Endothelial cell of umbilical vein (primary cell): Measurements from ENCODE around the gene TSPAN31. TPM values are rescaled to one million over a fixed set of nuclear protein-coding genes. Genes with fewer than 3 reads are reported as not detected.

Experiments used
- BruUV-seq: library from RNA; stranded (reverse); fragments of 400-500 nt; replicated peaks from 2 replicates; lab custom pipeline; 2021; lab: Mats Ljungman, UMichigan
- CTCF ChIA-PET: fragments of 300-600, 350-600 bp; sonication (Branson Sonifier 250); formaldehyde crosslinking; loops from one replicate; lab custom pipeline; 2021; ENCODE audit warnings: antibody characterized with exemption, inconsistent platforms; lab: Charles Lee
- POLR2A ChIA-PET: fragments of 300-600, 350-600 bp; sonication (Branson Sonifier 250); formaldehyde crosslinking; loops from one replicate; lab custom pipeline; 2021; ENCODE audit warnings: antibody characterized with exemption, inconsistent platforms; lab: Charles Lee
- DNase-seq: peaks from one replicate; pipeline ENCODE4 v3.0.0-alpha.2; 2011; ENCODE audit warnings: low read depth, low spot score
- FAIRE-seq: peaks from 2 replicates; lab custom pipeline; 2011; peaks lifted over from hg19 to GRCh38; lab: Jason Lieb, UNC
- H2AFZ ChIP-seq: 2 replicates; pipeline ENCODE4 v1.6.0; 2012; ENCODE audit warnings: low read depth, low read length, control low read depth, inconsistent platforms
- H3K27ac ChIP-seq: 2 replicates; pipeline ENCODE4 v1.5.1; 2011; ENCODE audit warnings: low read depth, mild to moderate bottlenecking, control low read depth, low read length, moderate library complexity; ENCODE audit not compliant: insufficient read depth
- H3K27me3 ChIP-seq, 2 experiments: 2 replicates each; pipeline versions ENCODE4 v1.6.0 to v1.6.1; 2011; ENCODE audit warnings: low read length in 2 of 2, mixed read lengths in 1 of 2; ENCODE audit not compliant: control insufficient read depth in 2 of 2, insufficient read depth in 2 of 2
- H3K36me3 ChIP-seq, 2 experiments: 2 replicates in 1 of 2; 3 replicates in 1 of 2; pipeline ENCODE4 v1.5.1; 2011; ENCODE audit warnings: low read length in 2 of 2, mild to moderate bottlenecking in 1 of 2, moderate library complexity in 1 of 2; ENCODE audit not compliant: control insufficient read depth in 2 of 2, insufficient read depth in 2 of 2; ENCODE audit errors: extremely low read depth in 1 of 2
- H3K4me1 ChIP-seq: 3 replicates; pipeline ENCODE4 v1.5.1; 2011; ENCODE audit warnings: mild to moderate bottlenecking, low read length; ENCODE audit not compliant: control insufficient read depth, insufficient read depth; ENCODE audit errors: extremely low read depth
- H3K4me2 ChIP-seq: 2 replicates; pipeline ENCODE4 v1.6.1; 2011; ENCODE audit warnings: low read length, control low read depth, mixed read lengths; ENCODE audit not compliant: insufficient read depth
- H3K4me3 ChIP-seq, 3 experiments: fragments of 200-600 bp in 1 of 3; sonication (generic), shearing (Covaris generic) in 1 of 3; replicated peaks in 1 of 3; 2 replicates each; pipeline ENCODE4 v1.5.1; 2011 to 2016; ENCODE audit warnings: control low read depth in 3 of 3, low read length in 3 of 3, mild to moderate bottlenecking in 2 of 3, inconsistent platforms in 1 of 3, low read depth in 1 of 3, moderate library complexity in 1 of 3; ENCODE audit not compliant: insufficient read depth in 1 of 3
- H3K79me2 ChIP-seq: 2 replicates; pipeline ENCODE4 v1.6.0; 2012; ENCODE audit warnings: low read length, inconsistent platforms; ENCODE audit not compliant: control insufficient read depth, insufficient read depth
- H3K9ac ChIP-seq: replicated peaks from 2 replicates; pipeline ENCODE3; 2011; ENCODE audit warnings: low read length, control low read depth; ENCODE audit not compliant: insufficient read depth; ENCODE audit errors: extremely low read depth
- H3K9me1 ChIP-seq: replicated peaks from 3 replicates; pipeline ENCODE4 v1.6.0; 2011; ENCODE audit warnings: mild to moderate bottlenecking, low read length; ENCODE audit not compliant: control insufficient read depth, insufficient read depth; ENCODE audit errors: extremely low read depth
- H3K9me3 ChIP-seq: replicated peaks from 2 replicates; pipeline ENCODE4 v1.5.1; 2012; ENCODE audit warnings: low read length, inconsistent platforms; ENCODE audit not compliant: control insufficient read depth, insufficient read depth
- H4K20me1 ChIP-seq: replicated peaks from 2 replicates; pipeline ENCODE3; 2011; ENCODE audit warnings: mild to moderate bottlenecking, low read length; ENCODE audit not compliant: control insufficient read depth, insufficient read depth; ENCODE audit errors: extremely low read depth
- EZH2 ChIP-seq: IDR thresholded peaks from 2 replicates; pipeline ENCODE4 v1.6.1; 2012; ENCODE audit warnings: borderline replicate concordance, low read depth, mild to moderate bottlenecking, moderate library complexity, low read length, inconsistent platforms; ENCODE audit not compliant: severe bottlenecking
- GATA2 ChIP-seq: IDR thresholded peaks from 2 replicates; pipeline ENCODE4 v1.7.0; 2011; ENCODE audit warnings: low read depth, mild to moderate bottlenecking, moderate library complexity, mixed read lengths, low read length; ENCODE audit not compliant: insufficient read length, insufficient read depth
- JUN ChIP-seq: IDR thresholded peaks from 2 replicates; pipeline ENCODE4 v1.6.1; 2011; ENCODE audit warnings: borderline replicate concordance, low read depth; ENCODE audit not compliant: insufficient read length, insufficient read depth
- MAX ChIP-seq: IDR thresholded peaks from 2 replicates; pipeline ENCODE4 v1.6.1; 2011; ENCODE audit not compliant: insufficient read depth, insufficient read length
- MYC ChIP-seq: IDR thresholded peaks from one replicate; pipeline ENCODE4 v1.6.1; 2011; ENCODE audit warnings: mild to moderate bottlenecking, low read depth, low read length
- POLR2A ChIP-seq: IDR thresholded peaks from 2 replicates; pipeline ENCODE4 v1.6.1; 2012; ENCODE audit warnings: low read depth, mild to moderate bottlenecking, control low read depth, low read length
- POLR2AphosphoS5 ChIP-seq: IDR thresholded peaks from 2 replicates; pipeline ENCODE4 v1.6.1; 2012; ENCODE audit warnings: low read depth, mild to moderate bottlenecking, control low read depth, low read length, moderate library complexity; ENCODE audit not compliant: insufficient read depth
- dilution Hi-C: fragments of 300-500 bp; cut with MboI; formaldehyde crosslinking; loops from one replicate; pipeline ENCODE4 v1.15.0; 2019; ENCODE audit warnings: low sequenced_read_pairs; ENCODE audit not compliant: extremely low pct_ligation_motif_present
- intact Hi-C: fragments of 100-400 bp; cut with micrococcal nuclease; formaldehyde crosslinking; loops from one replicate; pipeline ENCODE4 v1.10.0; 2022
- polyA plus RNA-seq, 4 experiments: library from polyadenylated mRNA; depleted of rRNA in 3 of 4; stranded (reverse) in 3 of 4; unstranded in 1 of 4; fragments of >200 nt; gene quantifications; 2 replicates each; pipeline versions ENCODE4 v1.2.1 to v1.2.3, GENCODE V29; 2011 to 2012; ENCODE audit warnings: missing spikeins in 1 of 4
- total RNA-seq: library from RNA; stranded (reverse); gene quantifications from 2 replicates; pipeline ENCODE4 v1.2.3, GENCODE V29; 2021
- TF ChIP-seq, protein P1 (sequence below), 2 donors: IDR thresholded peaks; 1 replicate in 1 of 2; 2 replicates in 1 of 2; pipeline ENCODE4 v1.5.1; 2011; ENCODE audit warnings: low read length in 2 of 2, mild to moderate bottlenecking in 2 of 2, moderate library complexity in 2 of 2, control low read depth in 1 of 2, inconsistent platforms in 1 of 2, low read depth in 1 of 2; ENCODE audit not compliant: insufficient read depth in 1 of 2; ENCODE audit errors: extremely low read depth in 1 of 2

The TSPAN31 gene
- total and polyA plus RNA-seq, 2 donors (not counting 3 experiments of a cell fraction or from before 2014, with no cell fraction given): 15.0 to 43.9 TPM

DNA sequence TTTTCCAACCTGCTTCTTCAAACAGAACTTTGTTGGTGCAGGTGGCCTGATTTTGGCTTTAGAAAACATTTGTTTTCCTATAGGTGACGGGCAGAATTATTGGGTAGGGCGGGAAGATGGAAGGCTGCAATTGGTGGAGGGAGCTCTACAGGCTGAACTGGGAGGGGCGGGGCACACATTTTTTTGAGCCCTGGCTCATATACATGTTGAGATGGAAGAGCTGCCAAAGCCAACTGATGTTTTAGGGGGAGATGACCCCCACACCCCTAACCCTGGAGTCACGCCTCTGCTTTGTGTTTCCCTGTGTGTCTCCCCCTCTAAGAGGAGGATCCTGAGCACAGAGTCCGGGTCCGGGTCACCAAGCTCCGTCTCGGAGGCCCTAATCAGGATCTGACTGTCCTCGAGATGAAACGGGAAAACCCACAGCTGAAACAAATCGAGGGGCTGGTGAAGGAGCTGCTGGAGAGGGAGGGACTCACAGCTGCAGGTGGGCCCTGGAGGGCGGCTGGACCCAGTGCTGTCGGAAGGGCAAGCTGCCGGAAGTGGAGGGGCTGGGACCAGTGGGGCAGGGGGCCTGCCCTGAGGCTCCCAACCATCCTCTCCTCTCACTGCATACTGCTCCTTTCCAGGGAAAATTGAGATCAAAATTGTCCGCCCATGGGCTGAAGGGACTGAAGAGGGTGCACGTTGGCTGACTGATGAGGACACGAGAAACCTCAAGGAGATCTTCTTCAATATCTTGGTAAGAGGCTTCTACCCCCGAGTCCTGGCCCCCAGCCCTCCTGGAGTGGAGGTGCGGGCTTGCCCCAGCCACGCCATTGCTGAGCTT, 24.8 kb upstream of the TSPAN31 start:
- BruUV-seq: no TSS peak
- ChIA-PET POLR2A (no interaction called here), CTCF (interaction anchor here (1.0 kb wide), 1 partner anchor 137 kb away, joined by 3 read pairs; no protein-coding TSS in a partner anchor)
- Histone ChIP-seq H3K9me3 (no peaks in the 10 kb centered on the region), H3K9ac (no peak overlapping the region), H4K20me1 (no peaks in the 10 kb centered on the region), H3K27me3 (no peaks in the 10 kb centered on the region), H3K79me2 (no peaks in the 10 kb centered on the region), H3K4me1 (no peaks in the 10 kb centered on the region), H2AFZ (no peak overlapping the region), H3K9me1 (no peaks in the 10 kb centered on the region), H3K36me3 (peaks cover 0 to 36% of the 10 kb centered on the region in 2 experiments), H3K27ac (no peak overlapping the region), H3K4me3 (no peak overlapping the region), H3K4me2 (no peak overlapping the region)
- dilution Hi-C loops (no loop called here), intact Hi-C loops (no loop called here)
- TF ChIP-seq MAX: no peak
- no peak for TF ChIP-seq POLR2A
- TF ChIP-seq, protein P1, sequence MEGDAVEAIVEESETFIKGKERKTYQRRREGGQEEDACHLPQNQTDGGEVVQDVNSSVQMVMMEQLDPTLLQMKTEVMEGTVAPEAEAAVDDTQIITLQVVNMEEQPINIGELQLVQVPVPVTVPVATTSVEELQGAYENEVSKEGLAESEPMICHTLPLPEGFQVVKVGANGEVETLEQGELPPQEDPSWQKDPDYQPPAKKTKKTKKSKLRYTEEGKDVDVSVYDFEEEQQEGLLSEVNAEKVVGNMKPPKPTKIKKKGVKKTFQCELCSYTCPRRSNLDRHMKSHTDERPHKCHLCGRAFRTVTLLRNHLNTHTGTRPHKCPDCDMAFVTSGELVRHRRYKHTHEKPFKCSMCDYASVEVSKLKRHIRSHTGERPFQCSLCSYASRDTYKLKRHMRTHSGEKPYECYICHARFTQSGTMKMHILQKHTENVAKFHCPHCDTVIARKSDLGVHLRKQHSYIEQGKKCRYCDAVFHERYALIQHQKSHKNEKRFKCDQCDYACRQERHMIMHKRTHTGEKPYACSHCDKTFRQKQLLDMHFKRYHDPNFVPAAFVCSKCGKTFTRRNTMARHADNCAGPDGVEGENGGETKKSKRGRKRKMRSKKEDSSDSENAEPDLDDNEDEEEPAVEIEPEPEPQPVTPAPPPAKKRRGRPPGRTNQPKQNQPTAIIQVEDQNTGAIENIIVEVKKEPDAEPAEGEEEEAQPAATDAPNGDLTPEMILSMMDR (IDR thresholded peaks at IDR 0.05; ENCODE audit: extremely low read depth in 1 of 2, insufficient read depth in 1 of 2, low read depth in 1 of 2, low read length in 2 of 2): no peak
- no peak for TF ChIP-seq POLR2AphosphoS5
- TF ChIP-seq MYC: no peak
- TF ChIP-seq GATA2: no peak
- TF ChIP-seq JUN: no peak
- TF ChIP-seq EZH2: no peak
- FAIRE-seq (no peak), DNase-seq (no peak)
